Measurements from ENCODE around the gene LDLRAD3. TPM values are rescaled to one million over a fixed set of nuclear protein-coding genes. Genes with fewer than 3 reads are reported as not detected.

LDLRAD3 gene
- total RNA-seq, 2 experiments from 2014 or later, result not detected

- CTCF ChIA-PET (ENCODE audit: unreplicated experiment), result no interaction called here
- Histone ChIP-seq H3K36me3 (ENCODE audit: insufficient read depth, low read length) (no peaks in the 10 kb centered on the region), H3K4me2 (ENCODE audit: low read length) (no peak overlapping the region), H4K20me1 (ENCODE audit: insufficient read depth, low read length) (no peaks in the 10 kb centered on the region), H3K79me2 (ENCODE audit: insufficient read depth, low read depth, low read length) (no peaks in the 10 kb centered on the region), H3K4me1 (ENCODE audit: insufficient read depth, low read length, poor library complexity, severe bottlenecking) (no peaks in the 10 kb centered on the region), H3K27ac (ENCODE audit: low read depth, low read length, poor library complexity, severe bottlenecking) (no peak overlapping the region), H3K4me3 (ENCODE audit: low read depth, low read length, poor library complexity, severe bottlenecking) (no peak overlapping the region), H3K9me3 (ENCODE audit: low read length) (no peaks in the 10 kb centered on the region), H3K9me2 (ENCODE audit: insufficient read depth, low read length) (no peaks in the 10 kb centered on the region), H2AFZ (ENCODE audit: low read length) (no peak overlapping the region)
- POLR2A ChIA-PET, result no interaction called here
- TF ChIP-seq EZH2phosphoT487 (IDR thresholded peaks at IDR 0.05; ENCODE audit: borderline replicate concordance, low read depth, low read length) (no peak), CTCF (conservative IDR thresholded peaks at IDR 0.05; ENCODE audit: low read length) (no peak)
- BruUV-seq (replicated peaks), result no TSS peak
- intact Hi-C loops (cut with micrococcal nuclease; ENCODE audit: unreplicated experiment), result no loop called here
- no peak for DNase-seq (ENCODE audit: low spot score)
Observed at GRCh38 chr11:36091256-36091811, 147.5 kb downstream of the LDLRAD3 start.

GRCh38 chr11:36092314-36093030, 148.6 kb downstream of the LDLRAD3 start:
- no peak overlapping the region for H3K4me3 ChIP-seq (ENCODE audit: low read depth, low read length, poor library complexity, severe bottlenecking)
- POLR2A ChIA-PET, result interaction anchor here (0.7 kb wide), 1 partner anchor 108 kb away, joined by 3 read pairs; no protein-coding TSS in a partner anchor
- H3K4me1 ChIP-seq (ENCODE audit: insufficient read depth, low read length, poor library complexity, severe bottlenecking), result no peaks in the 10 kb centered on the region
- no peak overlapping the region for H2AFZ ChIP-seq (ENCODE audit: low read length)
- no peak for DNase-seq (ENCODE audit: low spot score)
- intact Hi-C loops (cut with micrococcal nuclease; ENCODE audit: unreplicated experiment), result no loop called here
- TF ChIP-seq CTCF (conservative IDR thresholded peaks at IDR 0.05; ENCODE audit: low read length) (no peak), EZH2phosphoT487 (IDR thresholded peaks at IDR 0.05; ENCODE audit: borderline replicate concordance, low read depth, low read length) (no peak)
- no TSS peak for BruUV-seq (replicated peaks)
- H3K4me2 ChIP-seq (ENCODE audit: low read length), result no peak overlapping the region
- no peaks in the 10 kb centered on the region for H3K79me2 ChIP-seq (ENCODE audit: insufficient read depth, low read depth, low read length)
- H4K20me1 ChIP-seq (ENCODE audit: insufficient read depth, low read length), result no peaks in the 10 kb centered on the region
- H3K9me3 ChIP-seq (ENCODE audit: low read length), result no peaks in the 10 kb centered on the region
- no peak overlapping the region for H3K27ac ChIP-seq (ENCODE audit: low read depth, low read length, poor library complexity, severe bottlenecking)
- H3K9me2 ChIP-seq (ENCODE audit: insufficient read depth, low read length), result no peaks in the 10 kb centered on the region
- CTCF ChIA-PET (ENCODE audit: unreplicated experiment), result no interaction called here
- H3K36me3 ChIP-seq (ENCODE audit: insufficient read depth, low read length), result no peaks in the 10 kb centered on the region

- H3K4me3 ChIP-seq (ENCODE audit: low read depth, low read length, poor library complexity, severe bottlenecking), result no peak overlapping the region
- no peak overlapping the region for H2AFZ ChIP-seq (ENCODE audit: low read length)
- no peak overlapping the region for H3K4me2 ChIP-seq (ENCODE audit: low read length)
- no peaks in the 10 kb centered on the region for H3K36me3 ChIP-seq (ENCODE audit: insufficient read depth, low read length)
- no peaks in the 10 kb centered on the region for H3K9me2 ChIP-seq (ENCODE audit: insufficient read depth, low read length)
- no peaks in the 10 kb centered on the region for H3K4me1 ChIP-seq (ENCODE audit: insufficient read depth, low read length, poor library complexity, severe bottlenecking)
- BruUV-seq (replicated peaks), result no TSS peak
- no peak overlapping the region for H3K27ac ChIP-seq (ENCODE audit: low read depth, low read length, poor library complexity, severe bottlenecking)
- no peaks in the 10 kb centered on the region for H3K79me2 ChIP-seq (ENCODE audit: insufficient read depth, low read depth, low read length)
- intact Hi-C loops (cut with micrococcal nuclease; ENCODE audit: unreplicated experiment), result no loop called here
- ChIA-PET CTCF (ENCODE audit: unreplicated experiment) (no interaction called here), POLR2A (no interaction called here)
- no peak for DNase-seq (ENCODE audit: low spot score)
- no peaks in the 10 kb centered on the region for H4K20me1 ChIP-seq (ENCODE audit: insufficient read depth, low read length)
- TF ChIP-seq EZH2phosphoT487 (IDR thresholded peaks at IDR 0.05; ENCODE audit: borderline replicate concordance, low read depth, low read length) (no peak), CTCF (conservative IDR thresholded peaks at IDR 0.05; ENCODE audit: low read length) (no peak)
- H3K9me3 ChIP-seq (ENCODE audit: low read length), result no peaks in the 10 kb centered on the region
Observed at GRCh38 chr11:36093548-36093947, 149.7 kb downstream of the LDLRAD3 start.
